ENCODE results near the gene TOMT. TPM values are rescaled to one million over a fixed set of nuclear protein-coding genes. Genes with fewer than 3 reads are reported as not detected.

TOMT gene
- total RNA-seq, 1 experiment from 2014 or later: not detected

DNA sequence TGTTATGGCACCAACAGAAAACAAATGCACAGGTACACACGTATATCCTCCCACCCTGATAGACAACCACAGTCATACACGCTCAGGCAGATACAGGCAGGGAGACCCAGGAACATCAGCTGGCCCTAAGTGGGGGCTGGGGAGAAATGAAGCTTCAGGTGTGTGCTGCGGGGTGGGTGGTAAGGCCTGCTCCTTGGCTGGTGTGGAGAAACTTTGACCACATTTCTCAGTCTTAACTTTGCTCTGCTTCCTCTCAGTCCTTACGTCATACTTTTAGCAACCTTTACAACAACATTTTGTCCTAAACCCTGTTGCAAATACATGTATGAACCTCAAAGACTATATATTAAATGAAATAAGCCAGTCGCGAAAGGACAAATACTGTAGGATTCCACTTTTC is 13.5 kb downstream of the TOMT start (continued):
- no peak for TF ChIP-seq RAD21 (IDR thresholded peaks at IDR 0.05; ENCODE audit: low read depth)

DNA sequence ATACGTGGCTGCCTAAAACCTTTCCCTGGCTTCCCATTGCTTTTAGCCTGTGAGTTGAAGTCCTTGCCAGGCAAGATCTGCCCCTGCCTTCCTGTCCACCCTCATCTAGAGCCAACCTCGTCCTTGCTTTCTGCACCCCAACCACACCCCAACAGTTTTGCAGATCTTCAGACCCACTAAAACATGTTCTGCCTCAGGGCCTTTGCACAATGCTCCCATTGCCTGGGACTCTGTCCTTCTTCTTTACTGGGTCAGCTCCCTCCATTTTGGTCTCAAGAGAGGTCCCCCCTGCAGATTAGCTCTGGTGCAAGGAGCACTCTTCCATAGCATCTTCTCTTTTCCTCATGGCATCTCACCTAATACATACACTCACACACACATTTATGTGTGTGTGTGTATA is 15.2 kb downstream of the TOMT start:
- ATAC-seq (no peak), DNase-seq (ENCODE audit: low read depth, low spot score) (no peak)
- Histone ChIP-seq H3K27me3 (ENCODE audit: insufficient read depth, low read length) (no peaks in the 10 kb centered on the region), H3K9ac (ENCODE audit: low read length) (no peak overlapping the region), H3K9me3 (ENCODE audit: control insufficient read depth in 1 of 2, insufficient read depth in 1 of 2, low read depth in 1 of 2, low read length in 2 of 2) (no peaks in the 10 kb centered on the region), H3K27ac (ENCODE audit: low read depth, low read length) (no peak overlapping the region), H3K4me1 (ENCODE audit: control insufficient read depth in 1 of 2, insufficient read depth in 2 of 2, low read length in 2 of 2) (no peaks in the 10 kb centered on the region), H2AFZ (ENCODE audit: low read depth, low read length, poor library complexity, severe bottlenecking) (no peak overlapping the region), H4K20me1 (ENCODE audit: insufficient read depth) (no peaks in the 10 kb centered on the region), H3K36me3 (ENCODE audit: control insufficient read depth in 1 of 2, insufficient read depth in 2 of 2, low read length in 2 of 2) (no peaks in the 10 kb centered on the region), H3K9me2 (ENCODE audit: insufficient read depth) (no peaks in the 10 kb centered on the region), H3K4me3 (replicated peaks in 1 of 2; ENCODE audit: low read depth in 1 of 2, low read length in 2 of 2) (no peak overlapping the region), H3K79me2 (ENCODE audit: insufficient read depth, low read length) (no peaks in the 10 kb centered on the region), H3K4me2 (ENCODE audit: low read length) (no peak overlapping the region)
- TF ChIP-seq ZNF274 (IDR thresholded peaks at IDR 0.05; ENCODE audit: low read depth, low read length) (no peak), EGR1 (IDR thresholded peaks at IDR 0.05; ENCODE audit: low read depth) (no peak), SRF (IDR thresholded peaks at IDR 0.05; ENCODE audit: low read depth) (no peak), MAX (IDR thresholded peaks at IDR 0.05) (no peak), CBX3 (IDR thresholded peaks at IDR 0.05; ENCODE audit: low read depth) (no peak), ELF1 (IDR thresholded peaks at IDR 0.05; ENCODE audit: borderline replicate concordance, low read depth) (no peak), YY1 (IDR thresholded peaks at IDR 0.05; ENCODE audit: extremely low read depth, insufficient replicate concordance, low read depth, low read length) (no peak), REST (IDR thresholded peaks at IDR 0.05; ENCODE audit: low read depth) (no peak), SIN3A (IDR thresholded peaks at IDR 0.05; ENCODE audit: low read depth) (no peak), TCF7L2 (IDR thresholded peaks at IDR 0.05; ENCODE audit: borderline replicate concordance, extremely low read depth, insufficient read depth, insufficient read length) (no peak), CEBPB (IDR thresholded peaks at IDR 0.05; ENCODE audit: low read depth) (no peak), FOSL1 (IDR thresholded peaks at IDR 0.05; ENCODE audit: low read depth) (no peak), POLR2A (IDR thresholded peaks at IDR 0.05; ENCODE audit: borderline replicate concordance, extremely low read depth, insufficient read depth, insufficient read length) (no peak), ZBTB33 (IDR thresholded peaks at IDR 0.05; ENCODE audit: extremely low read depth, insufficient replicate concordance, low read length) (no peak), RAD21 (IDR thresholded peaks at IDR 0.05; ENCODE audit: low read depth) (no peak)
- TF ChIP-seq, protein P1, sequence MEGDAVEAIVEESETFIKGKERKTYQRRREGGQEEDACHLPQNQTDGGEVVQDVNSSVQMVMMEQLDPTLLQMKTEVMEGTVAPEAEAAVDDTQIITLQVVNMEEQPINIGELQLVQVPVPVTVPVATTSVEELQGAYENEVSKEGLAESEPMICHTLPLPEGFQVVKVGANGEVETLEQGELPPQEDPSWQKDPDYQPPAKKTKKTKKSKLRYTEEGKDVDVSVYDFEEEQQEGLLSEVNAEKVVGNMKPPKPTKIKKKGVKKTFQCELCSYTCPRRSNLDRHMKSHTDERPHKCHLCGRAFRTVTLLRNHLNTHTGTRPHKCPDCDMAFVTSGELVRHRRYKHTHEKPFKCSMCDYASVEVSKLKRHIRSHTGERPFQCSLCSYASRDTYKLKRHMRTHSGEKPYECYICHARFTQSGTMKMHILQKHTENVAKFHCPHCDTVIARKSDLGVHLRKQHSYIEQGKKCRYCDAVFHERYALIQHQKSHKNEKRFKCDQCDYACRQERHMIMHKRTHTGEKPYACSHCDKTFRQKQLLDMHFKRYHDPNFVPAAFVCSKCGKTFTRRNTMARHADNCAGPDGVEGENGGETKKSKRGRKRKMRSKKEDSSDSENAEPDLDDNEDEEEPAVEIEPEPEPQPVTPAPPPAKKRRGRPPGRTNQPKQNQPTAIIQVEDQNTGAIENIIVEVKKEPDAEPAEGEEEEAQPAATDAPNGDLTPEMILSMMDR (IDR thresholded peaks at IDR 0.05 in 2 of 3, conservative IDR thresholded peaks at IDR 0.05 in 1 of 3; ENCODE audit: borderline replicate concordance in 1 of 3, insufficient read depth in 1 of 3, low read depth in 2 of 3, low read length in 2 of 3): no peak
- TF ChIP-seq, protein P2, sequence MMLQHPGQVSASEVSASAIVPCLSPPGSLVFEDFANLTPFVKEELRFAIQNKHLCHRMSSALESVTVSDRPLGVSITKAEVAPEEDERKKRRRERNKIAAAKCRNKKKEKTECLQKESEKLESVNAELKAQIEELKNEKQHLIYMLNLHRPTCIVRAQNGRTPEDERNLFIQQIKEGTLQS (IDR thresholded peaks at IDR 0.05): no peak
- no TSS peak for BruUV-seq (replicated peaks)
- ChIA-PET CTCF (interaction anchor here (1.3 kb wide), 1 partner anchor 23 kb away, joined by 3 read pairs; no protein-coding TSS in a partner anchor), RAD21 (ENCODE audit: low non-redundant PET in 1 of 2, low total read pairs in 2 of 2, uncharacterized antibody in 2 of 2, unreplicated experiment in 2 of 2) (no interaction called here), POLR2A (no interaction called here)
- intact Hi-C loops (cut with micrococcal nuclease): no loop called here

Data from HCT116 (cell line).